ENCODE results near the gene CEPT1. TPM values are rescaled to one million over a fixed set of nuclear protein-coding genes. Genes with fewer than 3 reads are reported as not detected.

The CEPT1 gene
- total and polyA plus RNA-seq, 2 of the 8 experiments (the other 6 are each of a cell fraction or from before 2014, with no cell fraction given): 18.5 to 28.6 TPM

- no peak overlapping the region for H2BK15ac ChIP-seq (ENCODE audit: low read length)
- H3K36me3 ChIP-seq (ENCODE audit: control insufficient read depth in 2 of 4, insufficient read depth in 4 of 4, low read length in 3 of 4): peaks cover 2 to 20% (median 9%) of the 10 kb centered on the region in 4 experiments; a peak in 5 of 8 replicates
- no peaks in the 10 kb centered on the region; a peak in 2 of 7 replicates for H3K4me1 ChIP-seq (replicated peaks in 1 of 4; ENCODE audit: control insufficient read depth in 3 of 4, insufficient read depth in 4 of 4, low read length in 3 of 4)
- H3K56ac ChIP-seq (replicated peaks; ENCODE audit: insufficient read length, low read depth, low read length): no peak overlapping the region
- H3K27ac ChIP-seq (ENCODE audit: low read depth, low read length): no peak overlapping the region
- no peaks in the 10 kb centered on the region for H3K27me3 ChIP-seq (replicated peaks in 1 of 4; ENCODE audit: control insufficient read depth in 3 of 4, extremely low read depth in 1 of 4, insufficient read depth in 3 of 4, low read length in 3 of 4)
- no peaks in the 10 kb centered on the region for H3K79me2 ChIP-seq (ENCODE audit: control insufficient read depth in 1 of 2, insufficient read depth in 2 of 2, low read length in 2 of 2)
- 91% methylated on average over 3 of the region's 3 CpGs; no CpG with 5 or more reads in 1 of the 2 experiments for WGBS, 2 experiments (ENCODE audit: extremely low coverage in 1 of 2, insufficient coverage in 1 of 2, insufficient read length in 1 of 2, insufficient replicate concordance in 2 of 2, low coverage in 1 of 2, low lambda C conversion rate in 2 of 2, missing lambda C conversion rate in 1 of 2)
- no peaks in the 10 kb centered on the region for H3K79me1 ChIP-seq (ENCODE audit: low read depth, low read length)
- no peak overlapping the region for H3K23ac ChIP-seq (ENCODE audit: insufficient read length)
- no peak for TF ChIP-seq RNF2 (IDR thresholded peaks at IDR 0.05; ENCODE audit: borderline replicate concordance, low read depth, low read length, missing control alignments, poor library complexity, severe bottlenecking)
- no peak for TF ChIP-seq POU5F1 (IDR thresholded peaks at IDR 0.05; ENCODE audit: low read depth, low read length)
- no peak for TF ChIP-seq MAFK (IDR thresholded peaks at IDR 0.05; ENCODE audit: low read depth, low read length)
- no peak overlapping the region for H3K14ac ChIP-seq (ENCODE audit: insufficient read length)
- no peak overlapping the region for H2BK5ac ChIP-seq (ENCODE audit: low read depth, low read length)
- H4K5ac ChIP-seq (ENCODE audit: insufficient read length, low read depth, low read length): no peak overlapping the region
- POLR2A ChIA-PET (ENCODE audit: partially characterized antibody): interaction anchor here (1.6 kb wide), 1 partner anchor 11 kb away, joined by 5 read pairs; the partner anchor contains the start of gene DRAM2
- no peak overlapping the region for H3K9ac ChIP-seq (replicated peaks in 1 of 4; ENCODE audit: extremely low read depth in 1 of 4, low read depth in 3 of 4, low read length in 3 of 4)
- FAIRE-seq (no peak), DNase-seq (ENCODE audit: low read depth in 1 of 2, low spot score in 2 of 2) (no peak)
- no peak overlapping the region for H2BK120ac ChIP-seq (replicated peaks; ENCODE audit: low read depth, low read length)
- H4K91ac ChIP-seq (replicated peaks; ENCODE audit: insufficient read length, low read length): no peak overlapping the region
- no peak overlapping the region for H2AK5ac ChIP-seq (ENCODE audit: low read depth, low read length)
- H3K9me3 ChIP-seq (ENCODE audit: insufficient read depth in 2 of 2, low read depth in 1 of 2, low read length in 1 of 2): no peaks in the 10 kb centered on the region
- no peak overlapping the region for H3K18ac ChIP-seq (ENCODE audit: extremely low read depth, low read length)
- H4K8ac ChIP-seq (ENCODE audit: extremely low read depth, insufficient read depth, low read length): no peak overlapping the region
- H2BK12ac ChIP-seq (ENCODE audit: low read depth, low read length): no peak overlapping the region
- H3K4me2 ChIP-seq (ENCODE audit: insufficient read depth in 1 of 2, low read depth in 2 of 2, low read length in 2 of 2): no peak overlapping the region
- no peak overlapping the region for H3K4ac ChIP-seq (replicated peaks; ENCODE audit: insufficient read length, low read depth, low read length)
- CTCF ChIA-PET (ENCODE audit: partially characterized antibody): interaction anchor here (0.6 kb wide), 1 partner anchor 162 kb away, joined by 3 read pairs; no protein-coding TSS in a partner anchor
- H4K20me1 ChIP-seq (replicated peaks in 1 of 2; ENCODE audit: control insufficient read depth in 1 of 2, insufficient read depth in 2 of 2, low read length in 2 of 2): no peaks in the 10 kb centered on the region
- H3K23me2 ChIP-seq (ENCODE audit: low read depth, low read length): no peaks in the 10 kb centered on the region
- no peak overlapping the region for H3K4me3 ChIP-seq (ENCODE audit: extremely low read depth in 1 of 4, insufficient read depth in 2 of 4, low read depth in 3 of 4, low read length in 4 of 4)
- no peak overlapping the region for H2BK20ac ChIP-seq (ENCODE audit: low read length)
- no peak overlapping the region for H2AFZ ChIP-seq (ENCODE audit: low read length)
Measured at GRCh38 chr1:111127923-111128643, 11.9 kb upstream of the CEPT1 start.
